GM12873 (cell line): ENCODE results near the gene INTS4.

Experiments
- CTCF ChIP-seq: IDR thresholded peaks from 2 replicates; pipeline ENCODE4 v1.5.1; 2012; ENCODE audit warnings: low read depth, mild to moderate bottlenecking, moderate library complexity, low read length, control low read depth; ENCODE audit not compliant: insufficient read depth; ENCODE audit errors: missing control alignments

The INTS4 gene

DNA sequence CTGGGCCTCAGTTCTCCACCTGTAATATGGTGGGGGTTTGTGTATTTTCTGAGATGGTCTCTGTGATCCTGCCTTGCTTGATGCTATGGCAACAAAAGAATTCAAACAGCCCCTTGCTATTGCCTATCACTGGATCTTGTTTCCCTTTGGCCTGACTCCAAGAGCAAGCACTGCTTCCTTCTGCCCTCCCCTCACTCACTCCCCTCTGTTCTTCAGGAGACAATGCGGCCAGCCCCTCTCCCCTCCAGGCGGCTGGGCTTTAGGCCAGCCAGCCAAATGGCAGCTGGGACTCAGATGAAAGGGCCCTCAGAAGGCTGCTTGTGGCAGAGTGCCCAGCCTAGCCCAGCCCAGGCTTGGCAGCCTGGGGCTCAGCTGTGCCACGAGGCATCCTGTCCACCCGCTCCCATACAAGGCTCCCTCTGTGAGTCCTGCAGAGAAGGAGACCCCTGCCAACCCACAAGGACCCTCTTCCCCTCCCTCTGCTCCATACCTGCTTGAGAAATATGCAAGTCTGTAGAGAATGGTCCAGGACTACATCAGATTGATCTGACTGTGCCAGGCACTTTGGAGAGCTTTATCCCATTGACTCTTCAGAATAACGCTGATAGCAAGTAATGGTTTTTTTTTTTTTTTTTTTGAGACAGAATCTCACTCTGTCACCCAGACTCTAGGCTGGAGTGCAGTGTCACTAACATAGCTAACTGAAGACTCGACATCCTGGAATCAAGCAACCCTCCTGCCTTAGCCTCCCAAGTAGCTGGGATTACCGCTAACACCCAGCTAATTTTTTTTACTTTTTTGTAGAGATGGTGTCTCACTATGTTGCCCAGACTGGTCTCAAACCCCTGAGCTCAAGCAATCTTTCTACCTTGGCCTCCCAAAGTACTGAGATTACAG is 36.2 kb upstream of the INTS4 start:
- TF ChIP-seq CTCF: no peak

- no peak for TF ChIP-seq CTCF
Observed at GRCh38 chr11:78027759-78028158, 33.3 kb upstream of the INTS4 start.

DNA sequence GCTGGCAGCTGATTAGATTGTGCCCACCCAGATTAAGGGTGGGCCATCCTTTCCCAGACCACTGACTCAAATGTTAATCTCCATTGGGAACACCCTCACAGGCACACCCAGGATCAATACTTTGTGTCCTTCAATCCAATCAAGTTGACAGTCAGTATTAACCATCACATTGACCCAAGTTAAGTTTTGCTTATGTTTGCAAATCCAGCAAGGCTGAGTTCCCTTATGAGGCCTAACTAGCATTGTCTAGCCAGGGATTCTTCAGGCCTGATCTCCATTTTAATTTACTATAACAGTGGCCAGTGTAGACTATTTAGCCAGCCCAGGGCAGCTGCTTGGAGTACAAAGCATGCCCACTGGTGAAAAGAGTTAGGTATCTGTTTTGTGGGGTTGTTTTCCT is 30.9 kb upstream of the INTS4 start:
- TF ChIP-seq CTCF: no peak

- no peak for TF ChIP-seq CTCF
Observed at GRCh38 chr11:78023426-78023825, 29.0 kb upstream of the INTS4 start.

GRCh38 chr11:78022397-78023396 is 28.2 kb upstream of the INTS4 start, which contains the start of gene KCTD14:
KCTD14 (minus strand) TSS chr11:78023276; CDS start chr11:78023249, 27 bp downstream.
- TF ChIP-seq CTCF: no peak

DNA sequence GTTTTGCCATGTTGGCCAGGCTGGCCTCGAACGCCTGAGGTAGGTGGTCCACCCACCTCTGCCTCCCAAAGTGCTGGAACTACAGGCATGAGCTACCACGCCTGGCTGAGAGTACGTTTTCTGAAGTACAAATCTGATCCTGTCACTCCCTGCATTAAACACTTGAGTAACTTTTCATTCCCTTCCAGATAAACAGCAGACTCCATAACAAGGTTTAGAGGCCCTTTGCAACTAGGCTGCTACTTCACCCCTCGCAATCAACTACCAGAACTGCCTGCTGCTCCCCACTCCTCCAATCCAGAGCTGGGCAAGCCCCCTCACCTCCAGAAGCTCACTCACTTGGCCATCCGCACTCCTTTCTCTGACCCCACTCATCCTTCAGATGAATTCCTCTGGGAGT is 27.1 kb upstream of the INTS4 start:
- TF ChIP-seq CTCF: no peak

DNA sequence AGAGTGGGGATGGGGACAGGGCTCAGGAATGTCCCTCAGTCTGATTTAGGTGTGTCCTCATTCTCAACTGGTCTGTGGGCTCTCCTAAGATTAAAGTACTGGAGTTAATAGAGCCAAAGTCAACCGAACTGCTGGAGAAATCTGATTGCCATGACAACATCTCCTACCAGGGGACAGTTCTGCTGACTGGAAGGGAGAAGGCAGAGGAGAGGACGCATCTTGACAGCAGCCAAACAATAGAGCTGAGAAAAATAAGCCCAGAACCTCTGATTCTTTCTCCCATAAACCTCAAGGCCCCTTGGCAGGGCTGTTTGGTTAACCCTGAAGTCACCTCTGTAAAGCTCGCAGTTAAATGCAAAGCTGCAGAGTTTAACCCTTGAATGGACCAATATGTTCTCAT is 25.8 kb upstream of the INTS4 start:
- TF ChIP-seq CTCF: no peak
